ENCODE measurements around the gene NTSR1. TPM values are rescaled to one million over a fixed set of nuclear protein-coding genes. Genes with fewer than 3 reads are reported as not detected.
A peak's percentile ranks its signal among the peaks of the same experiment; 100 is the strongest.

Gene NTSR1
- total and polyA plus RNA-seq, 11 donors, result 0.01 to 0.32 (median 0.07) TPM; not detected in 7

DNA sequence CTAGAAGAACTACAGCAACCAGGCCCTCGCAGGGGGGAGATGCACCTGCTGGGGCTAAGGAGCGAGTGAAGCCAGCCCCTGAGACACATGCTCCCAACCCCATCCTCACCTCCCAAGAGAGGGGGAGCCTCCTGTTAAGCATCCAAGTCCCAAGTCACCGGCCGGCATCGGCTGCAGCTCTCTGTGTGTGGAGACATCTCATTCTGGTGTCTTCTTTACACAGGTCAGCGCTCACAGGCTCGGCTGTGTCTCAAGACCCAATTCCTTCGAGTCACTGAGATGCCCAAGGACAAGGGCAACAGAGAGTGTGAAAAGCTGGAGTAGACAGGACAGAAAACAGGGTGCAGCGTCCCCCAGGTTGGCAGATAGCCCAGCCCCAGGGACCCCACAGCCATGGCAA, 66.6 kb downstream of the NTSR1 start:
- intact Hi-C loops (cut with DNase I), result no loop called here
- Histone ChIP-seq H3K4me3 (no peak overlapping the region), H3K9me3 (no peaks in the 10 kb centered on the region), H3K27ac (no peak overlapping the region), H3K27me3 (peaks cover 0 to 15% (median 0%) of the 10 kb centered on the region in 9 donors), H3K4me1 (peaks cover 0 to 18% (median 0%) of the 10 kb centered on the region in 12 donors), H3K36me3 (no peaks in the 10 kb centered on the region)
- TF ChIP-seq, protein P1, sequence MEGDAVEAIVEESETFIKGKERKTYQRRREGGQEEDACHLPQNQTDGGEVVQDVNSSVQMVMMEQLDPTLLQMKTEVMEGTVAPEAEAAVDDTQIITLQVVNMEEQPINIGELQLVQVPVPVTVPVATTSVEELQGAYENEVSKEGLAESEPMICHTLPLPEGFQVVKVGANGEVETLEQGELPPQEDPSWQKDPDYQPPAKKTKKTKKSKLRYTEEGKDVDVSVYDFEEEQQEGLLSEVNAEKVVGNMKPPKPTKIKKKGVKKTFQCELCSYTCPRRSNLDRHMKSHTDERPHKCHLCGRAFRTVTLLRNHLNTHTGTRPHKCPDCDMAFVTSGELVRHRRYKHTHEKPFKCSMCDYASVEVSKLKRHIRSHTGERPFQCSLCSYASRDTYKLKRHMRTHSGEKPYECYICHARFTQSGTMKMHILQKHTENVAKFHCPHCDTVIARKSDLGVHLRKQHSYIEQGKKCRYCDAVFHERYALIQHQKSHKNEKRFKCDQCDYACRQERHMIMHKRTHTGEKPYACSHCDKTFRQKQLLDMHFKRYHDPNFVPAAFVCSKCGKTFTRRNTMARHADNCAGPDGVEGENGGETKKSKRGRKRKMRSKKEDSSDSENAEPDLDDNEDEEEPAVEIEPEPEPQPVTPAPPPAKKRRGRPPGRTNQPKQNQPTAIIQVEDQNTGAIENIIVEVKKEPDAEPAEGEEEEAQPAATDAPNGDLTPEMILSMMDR (IDR thresholded peaks at IDR 0.05), result no peak
- TF ChIP-seq POLR2A (IDR thresholded peaks at IDR 0.05), result no peak
- no peak for DNase-seq
- WGBS, 4 donors, result 78 to 89% (median 86%) methylated on average over 9 of the region's 9 CpGs
- ATAC-seq, result no peak

DNA sequence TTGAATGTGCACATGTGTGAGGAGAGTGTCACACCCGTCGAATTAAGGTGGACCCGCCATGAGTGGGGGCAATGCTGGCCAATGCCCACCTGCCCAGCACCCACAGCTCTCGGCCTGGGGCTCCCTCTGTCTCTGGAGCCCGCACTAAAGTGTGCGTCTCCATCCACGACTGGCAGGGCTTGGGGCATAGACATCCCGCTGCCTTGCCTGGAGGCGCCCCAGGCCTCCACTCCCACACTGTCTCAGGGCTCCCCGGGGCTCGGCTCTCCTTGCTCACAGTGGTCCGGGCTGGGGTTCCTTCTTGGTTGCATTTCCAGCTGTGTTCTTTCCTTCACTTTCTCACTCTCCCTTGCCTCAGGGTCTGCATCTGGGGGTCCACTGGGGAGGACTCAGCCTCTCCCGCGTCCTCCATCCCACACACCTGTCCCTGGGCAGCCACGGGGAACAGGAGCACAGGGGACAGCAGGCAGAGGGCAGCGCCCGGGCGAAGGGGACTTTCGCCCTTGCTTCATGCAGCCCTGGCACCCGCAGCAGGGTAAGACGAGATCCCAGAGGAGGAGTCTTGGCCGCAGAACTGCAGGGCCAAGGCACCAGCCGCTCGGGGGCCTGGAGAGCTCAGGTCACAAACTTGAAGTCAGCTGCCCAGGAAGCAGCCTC, 67.5 kb downstream of the NTSR1 start:
- 90 to 97% (median 93%) methylated on average over 21 to 24 of the region's 24 CpGs for WGBS, 4 donors
- no peak for ATAC-seq
- no peaks in the 10 kb centered on the region for H3K9me3 ChIP-seq
- H3K4me3 ChIP-seq, result no peak overlapping the region
- peaks cover 0 to 18% (median 0%) of the 10 kb centered on the region in 12 donors for H3K4me1 ChIP-seq
- peak overlapping the region in 3 of 12 donors; percentile 26 to 71 (median 39) for H3K27ac ChIP-seq
- DNase-seq, result no peak
- intact Hi-C loops (cut with DNase I), result no loop called here
- peaks cover 0 to 11% (median 0%) of the 10 kb centered on the region in 9 donors for H3K27me3 ChIP-seq
- H3K36me3 ChIP-seq, result no peaks in the 10 kb centered on the region
- no peak for TF ChIP-seq POLR2A (IDR thresholded peaks at IDR 0.05)
- TF ChIP-seq, protein P1 (IDR thresholded peaks at IDR 0.05), result no peak

DNA sequence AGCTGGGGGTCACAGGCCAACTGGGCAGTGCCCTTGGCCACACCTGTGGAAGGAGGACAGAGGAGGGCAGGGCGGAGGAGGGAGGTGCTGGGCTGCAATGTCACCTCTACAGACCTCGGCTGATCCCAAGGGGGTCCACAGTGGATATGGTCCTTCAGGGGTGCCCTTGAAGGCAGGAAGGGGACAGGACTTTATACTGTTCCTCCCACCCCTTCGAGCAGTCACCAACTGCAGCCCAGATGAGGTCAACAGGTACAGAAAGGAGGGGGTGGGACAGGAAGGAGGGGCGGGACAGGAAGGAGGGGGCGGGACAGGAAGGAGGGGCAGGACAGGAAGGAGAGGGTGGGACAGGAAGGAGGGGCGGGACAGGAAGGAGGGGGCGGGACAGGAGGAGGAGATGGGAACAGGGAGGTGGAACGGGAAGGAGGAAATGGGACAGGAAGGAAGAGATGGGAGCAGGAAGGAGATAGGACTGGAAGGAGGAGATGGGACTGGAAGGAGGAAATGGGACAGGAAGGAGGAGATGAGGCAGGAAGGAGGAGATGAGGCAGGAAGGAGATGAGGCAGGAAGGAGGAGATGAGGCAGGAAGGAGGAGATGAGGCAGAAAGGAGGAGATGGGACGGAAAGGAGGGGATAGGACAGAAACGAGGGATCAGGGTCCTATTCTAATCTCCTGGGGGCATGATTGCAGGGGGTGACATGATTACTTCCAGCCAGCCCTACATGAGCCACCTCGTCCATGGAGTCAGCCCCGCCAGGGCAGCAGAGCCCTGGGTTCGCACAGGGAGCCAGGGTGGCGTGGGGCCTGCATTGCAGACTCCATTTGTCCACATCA, 68.3 kb downstream of the NTSR1 start:
- no peak for DNase-seq
- Histone ChIP-seq H3K36me3 (no peaks in the 10 kb centered on the region), H3K27me3 (peaks cover 0 to 11% (median 0%) of the 10 kb centered on the region in 9 donors), H3K4me1 (peaks cover 0 to 18% (median 0%) of the 10 kb centered on the region in 12 donors), H3K4me3 (no peak overlapping the region), H3K27ac (peak overlapping the region in 3 of 12 donors; percentile 26 to 71 (median 39)), H3K9me3 (no peaks in the 10 kb centered on the region)
- TF ChIP-seq, protein P1 (IDR thresholded peaks at IDR 0.05), result no peak
- no peak for TF ChIP-seq POLR2A (IDR thresholded peaks at IDR 0.05)
- ATAC-seq, result peak in 3 of 4 donors; percentile 10 to 74 (median 42)
- intact Hi-C loops (cut with DNase I), result no loop called here
- 61 to 69% (median 67%) methylated on average over 12 to 14 of the region's 14 CpGs for WGBS, 4 donors

DNA sequence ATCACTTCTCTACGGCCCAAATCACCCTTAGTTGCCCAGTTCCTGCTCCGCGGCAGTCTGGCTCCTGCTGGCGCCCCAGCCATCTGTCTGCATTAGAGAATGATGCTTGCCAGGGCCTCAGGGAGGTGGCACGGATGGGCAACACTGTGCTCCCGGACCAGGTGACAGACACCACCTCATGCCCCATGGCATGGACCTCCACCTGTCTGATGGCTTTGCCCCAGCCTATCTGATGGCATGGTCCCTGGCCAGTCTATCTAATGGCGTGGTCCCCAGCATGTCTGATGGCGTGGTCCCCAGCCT, 68.8 kb downstream of the NTSR1 start:
- Histone ChIP-seq H3K27me3 (peaks cover 0 to 11% (median 0%) of the 10 kb centered on the region in 9 donors), H3K4me1 (peaks cover 0 to 18% (median 0%) of the 10 kb centered on the region in 12 donors), H3K9me3 (no peaks in the 10 kb centered on the region), H3K27ac (no peak overlapping the region), H3K4me3 (no peak overlapping the region), H3K36me3 (no peaks in the 10 kb centered on the region)
- 92 to 94% (median 93%) methylated on average over 5 to 8 of the region's 8 CpGs for WGBS, 4 donors
- ATAC-seq (no peak), DNase-seq (no peak)
- intact Hi-C loops (cut with DNase I), result no loop called here
- TF ChIP-seq, protein P1 (IDR thresholded peaks at IDR 0.05), result no peak
- TF ChIP-seq POLR2A (IDR thresholded peaks at IDR 0.05), result no peak

Data from heart left ventricle (tissue), 16 donors.